NCI-H187 (cell line): ENCODE results near the gene MICA.
"Not testable (repeated sequence)": the region's sequence is repeated elsewhere in the genome, so short reads cannot be mapped to it uniquely, and the experiment has no call there.

Experiments used
- DNase-seq, 2 experiments: peaks; one replicate each; lab custom pipeline; 2025; lab: John Stamatoyannopoulos, UW

MICA gene

GRCh38 chr6:31403283-31404060 is at the start of gene MICA:
MICA (plus strand) TSS chr6:31403595; CDS start chr6:31403633, 38 bp downstream.
- no peak for DNase-seq

GRCh38 chr6:31354158-31354863 is 49.1 kb upstream of the MICA start:
- no peak for DNase-seq

GRCh38 chr6:31354864-31355582 is 48.4 kb upstream of the MICA start:
- no peak for DNase-seq

- DNase-seq, result no peak
These were observed 47.8 kb upstream of the MICA start for GRCh38 chr6:31355583-31355948.

GRCh38 chr6:31356216-31356945 is 47.0 kb upstream of the MICA start:
- no peak for DNase-seq

- DNase-seq, result no peak
These were observed 46.4 kb upstream of the MICA start, which contains the start of gene HLA-B for GRCh38 chr6:31356946-31357466. HLA-B (minus strand) TSS chr6:31357179; CDS start chr6:31357158, 21 bp downstream.

GRCh38 chr6:31357886-31358285 is 45.5 kb upstream of the MICA start:
- no peak for DNase-seq

GRCh38 chr6:31358302-31358701 is 45.1 kb upstream of the MICA start:
- no peak for DNase-seq

- DNase-seq, result no peak
These were observed 43.8 kb upstream of the MICA start for GRCh38 chr6:31359581-31359980.

- DNase-seq, result no peak
These were observed 40.6 kb upstream of the MICA start for GRCh38 chr6:31362751-31363150.

- no peak for DNase-seq
These were observed 39.6 kb upstream of the MICA start for GRCh38 chr6:31363811-31364210.

GRCh38 chr6:31365864-31366263 is 37.5 kb upstream of the MICA start:
- DNase-seq, result no peak

GRCh38 chr6:31366693-31367470 is 36.5 kb upstream of the MICA start:
- peak; percentile 45 to 68 for DNase-seq

GRCh38 chr6:31368461-31368860 is 34.9 kb upstream of the MICA start:
- DNase-seq, result no peak

GRCh38 chr6:31374118-31374517 is 29.3 kb upstream of the MICA start:
- DNase-seq, result not testable (repeated sequence)

- DNase-seq, result no peak
These were observed 27.7 kb upstream of the MICA start for GRCh38 chr6:31375699-31376098.

GRCh38 chr6:31377029-31377428 is 26.4 kb upstream of the MICA start:
- DNase-seq, result no peak

- DNase-seq, result no peak
These were observed 25.2 kb upstream of the MICA start for GRCh38 chr6:31378062-31378720.

GRCh38 chr6:31378721-31379103 is 24.7 kb upstream of the MICA start:
- DNase-seq, result no peak

GRCh38 chr6:31379850-31380249 is 23.5 kb upstream of the MICA start:
- no peak for DNase-seq

GRCh38 chr6:31381666-31382065 is 21.7 kb upstream of the MICA start:
- no peak for DNase-seq
